WI38 (cell line): ENCODE measurements around the gene RNF186.

Source experiments
- H3K4me3 ChIP-seq: 2 replicates; pipeline ENCODE4 v1.5.1; 2011; ENCODE audit warnings: low read depth, mild to moderate bottlenecking, control low read depth, low read length
- CTCF ChIP-seq: IDR thresholded peaks from 2 replicates; pipeline ENCODE4 v1.5.1; 2012; ENCODE audit warnings: low read depth, mild to moderate bottlenecking, control low read depth, low read length

The RNF186 gene

GRCh38 chr1:19814681-19815503 lies at the start of gene RNF186:
RNF186 (minus strand) TSS chr1:19815283; CDS start chr1:19815101, 182 bp downstream.
- no peak within 1 kb of the TSS for H3K4me3 ChIP-seq
- no peak for TF ChIP-seq CTCF

GRCh38 chr1:19864570-19865160 lies 49.6 kb upstream of the RNF186 start:
- no peak for TF ChIP-seq CTCF
- no peak overlapping the region for H3K4me3 ChIP-seq

- no peak for TF ChIP-seq CTCF
- H3K4me3 ChIP-seq = no peak overlapping the region
Observed at GRCh38 chr1:19862944-19863343, 47.9 kb upstream of the RNF186 start.

- no peak for TF ChIP-seq CTCF
Observed at GRCh38 chr1:19861842-19862530, 46.9 kb upstream of the RNF186 start.

GRCh38 chr1:19861034-19861433 lies 46.0 kb upstream of the RNF186 start:
- no peak overlapping the region for H3K4me3 ChIP-seq
- no peak for TF ChIP-seq CTCF

More at GRCh38 chr1:19861842-19862530, 46.9 kb upstream of the RNF186 start:
- no peak overlapping the region for H3K4me3 ChIP-seq

- TF ChIP-seq CTCF = no peak
- no peak overlapping the region for H3K4me3 ChIP-seq
Observed at GRCh38 chr1:19860418-19860817, 45.3 kb upstream of the RNF186 start.

- no peak overlapping the region for H3K4me3 ChIP-seq
- TF ChIP-seq CTCF = no peak
Observed at GRCh38 chr1:19859876-19860275, 44.8 kb upstream of the RNF186 start.
